HepG2 (cell line): Measurements from ENCODE around the gene PUM1. TPM values are rescaled to one million over a fixed set of nuclear protein-coding genes. Genes with fewer than 3 reads are reported as not detected.

ENCODE experiments used
- ATAC-seq: fragments of 200-7000 bp; cut with Tn5 transposase; 3 replicates; pipeline ENCODE4 v1.9.1; 2020; ENCODE audit warnings: mild to moderate bottlenecking, moderate library complexity
- BruUV-seq: library from RNA; stranded (reverse); fragments of 400-500 nt; replicated peaks from 2 replicates; lab custom pipeline; 2021; lab: Mats Ljungman, UMichigan
- CTCF ChIA-PET: fragments of 300-600 bp; formaldehyde crosslinking; extraction: SDS; loops from one replicate; lab custom pipeline; 2021; ENCODE audit warnings: low total read pairs, inconsistent platforms, low intra/inter-chr PET ratio; lab: Yijun Ruan, JAX
- POLR2A ChIA-PET: fragments of 350-600 bp; sonication (Branson Sonifier 250); formaldehyde crosslinking; loops from one replicate; lab custom pipeline; 2020; ENCODE audit warnings: antibody characterized with exemption, inconsistent platforms; lab: Yijun Ruan, JAX
- DNase-seq: peaks from one replicate; pipeline ENCODE4 v3.0.0-alpha.2; 2015; ENCODE audit warnings: low spot score
- FAIRE-seq: peaks from 3 replicates; lab custom pipeline; 2011; peaks lifted over from hg19 to GRCh38; lab: Jason Lieb, UNC
- H2AFZ ChIP-seq: one replicate; pipeline ENCODE4 v1.6.1; 2011; ENCODE audit warnings: low read length, inconsistent platforms
- H3K27ac ChIP-seq: fragments of 300-600 bp; 3 replicates; pipeline ENCODE4 v1.8.0; 2011; ENCODE audit warnings: mixed run types, mild to moderate bottlenecking, mixed read lengths, low read length, inconsistent platforms; ENCODE audit not compliant: insufficient read depth; ENCODE audit errors: extremely low read length
- H3K27me3 ChIP-seq, 2 experiments: fragments of 200-600 bp in 1 of 2; 2 replicates in 1 of 2; 3 replicates in 1 of 2; pipeline versions ENCODE4 v1.6.0 to v1.8.0; 2011; ENCODE audit warnings: low read length in 2 of 2, mild to moderate bottlenecking in 2 of 2, moderate library complexity in 2 of 2, inconsistent platforms in 1 of 2; ENCODE audit not compliant: insufficient read depth in 2 of 2, control insufficient read depth in 1 of 2
- H3K36me3 ChIP-seq, 2 experiments: fragments of 200-600 bp in 1 of 2; replicated peaks in 1 of 2; 2 replicates in 1 of 2; 3 replicates in 1 of 2; pipeline versions ENCODE4 v1.5.1 to v1.8.0; 2011; ENCODE audit warnings: low read length in 2 of 2, inconsistent platforms in 1 of 2; ENCODE audit not compliant: insufficient read depth in 2 of 2, control insufficient read depth in 1 of 2
- H3K4me1 ChIP-seq: 2 replicates; pipeline ENCODE4 v1.5.1; 2012; ENCODE audit warnings: low read length, inconsistent platforms; ENCODE audit not compliant: insufficient read depth
- H3K4me2 ChIP-seq: 2 replicates; pipeline ENCODE4 v1.6.0; 2011; ENCODE audit warnings: low read depth, low read length, inconsistent platforms
- H3K4me3 ChIP-seq, 3 experiments: fragments of 200-600 bp in 1 of 3; sonication (generic), shearing (Covaris generic) in 1 of 3; replicated peaks in 1 of 3; 2 replicates each; pipeline ENCODE4 v1.5.1; 2011 to 2016; ENCODE audit warnings: low read length in 3 of 3, inconsistent platforms in 2 of 3, low read depth in 2 of 3, mild to moderate bottlenecking in 2 of 3, control low read depth in 1 of 3, mixed read lengths in 1 of 3; ENCODE audit not compliant: insufficient read depth in 1 of 3
- H3K79me2 ChIP-seq: one replicate; pipeline ENCODE4 v1.6.1; 2011; ENCODE audit warnings: low read length, inconsistent platforms; ENCODE audit not compliant: insufficient read depth
- H3K9ac ChIP-seq: 2 replicates; pipeline ENCODE4 v1.6.0; 2011; ENCODE audit warnings: mild to moderate bottlenecking, low read depth, low read length, inconsistent platforms; ENCODE audit not compliant: insufficient read depth
- H3K9me3 ChIP-seq: 2 replicates; pipeline ENCODE4 v1.5.1; 2012; ENCODE audit warnings: mild to moderate bottlenecking, low read length
- H4K20me1 ChIP-seq: 2 replicates; pipeline ENCODE4 v1.6.0; 2011; ENCODE audit warnings: inconsistent platforms, mild to moderate bottlenecking, low read length, moderate library complexity; ENCODE audit not compliant: insufficient read depth
- ARHGAP35 ChIP-seq: sonication (generic); formaldehyde crosslinking; IDR thresholded peaks from 2 replicates; pipeline ENCODE4 v1.9.0; 2022; ENCODE audit warnings: mild to moderate bottlenecking, inconsistent platforms, moderate library complexity, missing genetic modification reagents, borderline replicate concordance
- MAFK ChIP-seq, 2 experiments: IDR thresholded peaks in 1 of 2; conservative IDR thresholded peaks in 1 of 2; 2 replicates each; pipeline ENCODE4 v1.6.1; 2011; ENCODE audit warnings: improper control_type of control experiment in 2 of 2, low read length in 2 of 2
- WIZ ChIP-seq: sonication (generic); formaldehyde crosslinking; IDR thresholded peaks from 2 replicates; pipeline ENCODE4 v1.5.1; 2020; ENCODE audit warnings: mild to moderate bottlenecking, missing genetic modification reagents
- ZFP62 ChIP-seq: sonication (generic); formaldehyde crosslinking; IDR thresholded peaks from 2 replicates; pipeline ENCODE4 v1.4.0; 2020; ENCODE audit warnings: missing genetic modification reagents
- ZFY ChIP-seq: sonication (generic); formaldehyde crosslinking; IDR thresholded peaks from 2 replicates; pipeline ENCODE4 v1.4.0; 2020; ENCODE audit warnings: missing genetic modification reagents
- ZNF430 ChIP-seq: sonication (generic); formaldehyde crosslinking; IDR thresholded peaks from 2 replicates; pipeline ENCODE4 v1.9.0; 2021; ENCODE audit warnings: mild to moderate bottlenecking, missing genetic modification reagents
- WGBS: methylation state at CpG from one replicate; pipeline ENCODE4 v1.1.6; 2017; ENCODE audit warnings: low lambda C conversion rate; 5-methylcytosine and 5-hydroxymethylcytosine counted together
- in situ Hi-C: cut with HindIII; loops from 2 replicates; pipeline ENCODE4 v1.10.0; 2017; ENCODE audit warnings: low pct_unique_long_range_greater_than_20kb; ENCODE audit not compliant: extremely low pct_ligation_motif_present
- intact Hi-C: fragments of 100-400 bp; cut with micrococcal nuclease; formaldehyde crosslinking; loops from one replicate; pipeline ENCODE4 v1.10.0; 2022; ENCODE audit not compliant: unreplicated experiment
- polyA plus RNA-seq, 8 experiments: library from polyadenylated mRNA; depleted of rRNA in 3 of 8; stranded (reverse) in 7 of 8; unstranded in 1 of 8; fragments of >200 nt; fragmentation: Illumina TruSeq in 4 of 8; extraction: Trizol in 4 of 8; gene quantifications; 2 replicates each; pipeline versions ENCODE4 v1.2.1 to v1.2.3, GENCODE V29; 2011 to 2016; ENCODE audit warnings: low read depth in 4 of 8, missing spikeins in 1 of 8, mixed read lengths in 1 of 8; ENCODE audit not compliant: insufficient read depth in 1 of 8
- total RNA-seq, 5 experiments: library from RNA; depleted of rRNA; stranded (reverse); fragments of >200 nt; fragmentation: Illumina TruSeq; extraction: Trizol; gene quantifications; 2 replicates each; pipeline ENCODE4 v1.2.3, GENCODE V29; 2016; ENCODE audit warnings: low read depth in 1 of 5
- TF ChIP-seq, protein P1 (sequence below): IDR thresholded peaks from 2 replicates; pipeline ENCODE4 v1.6.1; 2016; ENCODE audit warnings: control low read depth
- TF ChIP-seq, protein P2 (sequence below): sonication (generic); formaldehyde crosslinking; IDR thresholded peaks from 2 replicates; pipeline ENCODE4 v1.9.0; 2021; ENCODE audit warnings: mild to moderate bottlenecking, missing genetic modification reagents

Gene PUM1
- total and polyA plus RNA-seq, 2 of the 13 experiments (the other 11 are each of a cell fraction or from before 2014, with no cell fraction given) = 64.7 to 91.0 TPM

DNA sequence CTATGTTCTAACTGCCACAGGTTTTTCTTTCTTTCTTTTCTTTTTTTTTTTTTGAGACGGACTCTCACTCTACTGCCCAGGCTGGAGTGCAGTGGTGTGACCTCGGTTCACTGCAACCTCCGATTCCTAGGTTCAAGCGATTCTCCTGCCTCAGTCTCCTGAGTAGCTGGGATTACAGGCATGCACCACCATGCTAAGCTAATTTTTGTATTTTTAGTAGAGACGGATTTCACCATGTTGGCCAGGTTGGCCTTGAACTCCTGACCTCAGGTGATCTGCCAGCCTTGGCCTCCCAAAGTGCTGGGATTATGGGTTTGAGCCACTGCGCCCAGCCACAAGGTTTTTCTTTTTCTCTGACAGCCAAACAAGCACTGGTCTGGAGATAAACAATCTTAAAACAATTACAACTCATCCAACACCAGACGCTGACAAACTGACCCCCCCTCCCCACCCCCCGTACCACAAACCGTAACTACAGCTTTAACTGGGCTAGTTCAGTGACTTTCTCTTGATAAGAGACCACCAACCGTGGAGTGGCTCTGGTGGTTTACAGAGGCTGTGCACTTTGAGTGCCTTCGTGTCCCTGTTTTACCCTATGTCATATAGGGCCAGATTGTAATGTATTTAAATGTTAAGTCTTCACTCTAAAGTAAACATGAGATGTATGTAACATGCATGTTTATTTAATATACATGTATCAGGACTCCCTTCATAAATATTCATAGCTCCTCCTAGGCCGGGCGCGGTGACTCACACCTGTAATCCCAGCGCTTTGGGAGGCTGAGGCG, 19.5 kb upstream of the PUM1 start (continued):
- no peak for TF ChIP-seq WIZ (CRISPR knock-in tag)
- no peak for TF ChIP-seq ARHGAP35
- TF ChIP-seq, protein P1, sequence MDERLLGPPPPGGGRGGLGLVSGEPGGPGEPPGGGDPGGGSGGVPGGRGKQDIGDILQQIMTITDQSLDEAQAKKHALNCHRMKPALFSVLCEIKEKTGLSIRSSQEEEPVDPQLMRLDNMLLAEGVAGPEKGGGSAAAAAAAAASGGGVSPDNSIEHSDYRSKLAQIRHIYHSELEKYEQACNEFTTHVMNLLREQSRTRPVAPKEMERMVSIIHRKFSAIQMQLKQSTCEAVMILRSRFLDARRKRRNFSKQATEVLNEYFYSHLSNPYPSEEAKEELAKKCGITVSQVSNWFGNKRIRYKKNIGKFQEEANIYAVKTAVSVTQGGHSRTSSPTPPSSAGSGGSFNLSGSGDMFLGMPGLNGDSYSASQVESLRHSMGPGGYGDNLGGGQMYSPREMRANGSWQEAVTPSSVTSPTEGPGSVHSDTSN (CRISPR knock-in tag) = no peak

DNA sequence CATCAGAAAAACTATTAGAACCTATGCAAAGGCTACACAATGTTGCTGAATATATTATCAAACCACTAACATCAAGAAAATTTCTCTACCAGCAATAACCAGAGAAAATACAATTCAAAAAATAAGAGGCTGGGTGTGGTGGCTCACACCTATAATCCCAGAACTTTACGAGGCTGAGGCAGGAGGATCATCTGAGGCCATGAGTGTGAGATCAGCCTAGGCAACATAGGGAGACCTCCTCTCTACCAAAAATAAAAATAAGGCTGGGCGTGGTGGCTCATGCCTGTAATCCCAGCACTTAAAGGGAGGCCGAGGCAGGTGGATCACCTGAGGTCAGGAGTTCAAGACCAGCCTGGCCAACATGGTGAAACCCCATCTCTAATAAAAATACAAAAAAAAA, 16.9 kb upstream of the PUM1 start:
- H4K20me1 ChIP-seq = no peaks in the 10 kb centered on the region
- intact Hi-C loops (no loop called here), in situ Hi-C loops (no loop called here)
- H2AFZ ChIP-seq = no peak overlapping the region
- H3K4me3 ChIP-seq = no peak overlapping the region
- ATAC-seq (no peak), DNase-seq (no peak), FAIRE-seq (no peak)
- whole genome bisulfite sequencing = 55% methylated on average over 3 of the region's 3 CpGs
- ChIA-PET CTCF (no interaction called here), POLR2A (interaction anchor here (1.8 kb wide), 1 partner anchor 17 kb away, joined by 3 read pairs; the partner anchor contains the start of gene PUM1)
- H3K27me3 ChIP-seq = no peaks in the 10 kb centered on the region
- peaks cover 9% of the 10 kb centered on the region for H3K4me1 ChIP-seq
- H3K36me3 ChIP-seq = no peaks in the 10 kb centered on the region
- no peaks in the 10 kb centered on the region for H3K79me2 ChIP-seq
- no peak overlapping the region for H3K27ac ChIP-seq
- BruUV-seq = no TSS peak
- no peak overlapping the region for H3K9ac ChIP-seq
- no peaks in the 10 kb centered on the region for H3K9me3 ChIP-seq
- no peak overlapping the region for H3K4me2 ChIP-seq
- TF ChIP-seq, protein P2, sequence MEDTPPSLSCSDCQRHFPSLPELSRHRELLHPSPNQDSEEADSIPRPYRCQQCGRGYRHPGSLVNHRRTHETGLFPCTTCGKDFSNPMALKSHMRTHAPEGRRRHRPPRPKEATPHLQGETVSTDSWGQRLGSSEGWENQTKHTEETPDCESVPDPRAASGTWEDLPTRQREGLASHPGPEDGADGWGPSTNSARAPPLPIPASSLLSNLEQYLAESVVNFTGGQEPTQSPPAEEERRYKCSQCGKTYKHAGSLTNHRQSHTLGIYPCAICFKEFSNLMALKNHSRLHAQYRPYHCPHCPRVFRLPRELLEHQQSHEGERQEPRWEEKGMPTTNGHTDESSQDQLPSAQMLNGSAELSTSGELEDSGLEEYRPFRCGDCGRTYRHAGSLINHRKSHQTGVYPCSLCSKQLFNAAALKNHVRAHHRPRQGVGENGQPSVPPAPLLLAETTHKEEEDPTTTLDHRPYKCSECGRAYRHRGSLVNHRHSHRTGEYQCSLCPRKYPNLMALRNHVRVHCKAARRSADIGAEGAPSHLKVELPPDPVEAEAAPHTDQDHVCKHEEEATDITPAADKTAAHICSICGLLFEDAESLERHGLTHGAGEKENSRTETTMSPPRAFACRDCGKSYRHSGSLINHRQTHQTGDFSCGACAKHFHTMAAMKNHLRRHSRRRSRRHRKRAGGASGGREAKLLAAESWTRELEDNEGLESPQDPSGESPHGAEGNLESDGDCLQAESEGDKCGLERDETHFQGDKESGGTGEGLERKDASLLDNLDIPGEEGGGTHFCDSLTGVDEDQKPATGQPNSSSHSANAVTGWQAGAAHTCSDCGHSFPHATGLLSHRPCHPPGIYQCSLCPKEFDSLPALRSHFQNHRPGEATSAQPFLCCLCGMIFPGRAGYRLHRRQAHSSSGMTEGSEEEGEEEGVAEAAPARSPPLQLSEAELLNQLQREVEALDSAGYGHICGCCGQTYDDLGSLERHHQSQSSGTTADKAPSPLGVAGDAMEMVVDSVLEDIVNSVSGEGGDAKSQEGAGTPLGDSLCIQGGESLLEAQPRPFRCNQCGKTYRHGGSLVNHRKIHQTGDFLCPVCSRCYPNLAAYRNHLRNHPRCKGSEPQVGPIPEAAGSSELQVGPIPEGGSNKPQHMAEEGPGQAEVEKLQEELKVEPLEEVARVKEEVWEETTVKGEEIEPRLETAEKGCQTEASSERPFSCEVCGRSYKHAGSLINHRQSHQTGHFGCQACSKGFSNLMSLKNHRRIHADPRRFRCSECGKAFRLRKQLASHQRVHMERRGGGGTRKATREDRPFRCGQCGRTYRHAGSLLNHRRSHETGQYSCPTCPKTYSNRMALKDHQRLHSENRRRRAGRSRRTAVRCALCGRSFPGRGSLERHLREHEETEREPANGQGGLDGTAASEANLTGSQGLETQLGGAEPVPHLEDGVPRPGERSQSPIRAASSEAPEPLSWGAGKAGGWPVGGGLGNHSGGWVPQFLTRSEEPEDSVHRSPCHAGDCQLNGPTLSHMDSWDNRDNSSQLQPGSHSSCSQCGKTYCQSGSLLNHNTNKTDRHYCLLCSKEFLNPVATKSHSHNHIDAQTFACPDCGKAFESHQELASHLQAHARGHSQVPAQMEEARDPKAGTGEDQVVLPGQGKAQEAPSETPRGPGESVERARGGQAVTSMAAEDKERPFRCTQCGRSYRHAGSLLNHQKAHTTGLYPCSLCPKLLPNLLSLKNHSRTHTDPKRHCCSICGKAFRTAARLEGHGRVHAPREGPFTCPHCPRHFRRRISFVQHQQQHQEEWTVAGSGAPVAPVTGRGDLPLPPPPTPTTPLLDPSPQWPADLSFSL = no peak
- TF ChIP-seq MAFK (conservative IDR thresholded peaks at IDR 0.05 in 1 of 2, IDR thresholded peaks at IDR 0.05 in 1 of 2; ENCODE audit: low read length in 2 of 2) = no peak
- no peak for TF ChIP-seq ZFY
- TF ChIP-seq ZFP62 = no peak
- no peak for TF ChIP-seq ZNF430 (CRISPR knock-in tag)
